GM04503 (cell line): ENCODE data around the gene CCDC106.

ENCODE experiments used
- DNase-seq: peaks from one replicate; pipeline ENCODE4 v3.0.0-alpha.2; 2012; ENCODE audit warnings: low read depth

Gene CCDC106

GRCh38 chr19:55647732-55648584 lies at the start of gene CCDC106:
Gene CCDC106 (plus strand): TSS chr19:55648212. CDS start chr19:55649047, 835 bp downstream.
- DNase-seq, result no peak

DNA sequence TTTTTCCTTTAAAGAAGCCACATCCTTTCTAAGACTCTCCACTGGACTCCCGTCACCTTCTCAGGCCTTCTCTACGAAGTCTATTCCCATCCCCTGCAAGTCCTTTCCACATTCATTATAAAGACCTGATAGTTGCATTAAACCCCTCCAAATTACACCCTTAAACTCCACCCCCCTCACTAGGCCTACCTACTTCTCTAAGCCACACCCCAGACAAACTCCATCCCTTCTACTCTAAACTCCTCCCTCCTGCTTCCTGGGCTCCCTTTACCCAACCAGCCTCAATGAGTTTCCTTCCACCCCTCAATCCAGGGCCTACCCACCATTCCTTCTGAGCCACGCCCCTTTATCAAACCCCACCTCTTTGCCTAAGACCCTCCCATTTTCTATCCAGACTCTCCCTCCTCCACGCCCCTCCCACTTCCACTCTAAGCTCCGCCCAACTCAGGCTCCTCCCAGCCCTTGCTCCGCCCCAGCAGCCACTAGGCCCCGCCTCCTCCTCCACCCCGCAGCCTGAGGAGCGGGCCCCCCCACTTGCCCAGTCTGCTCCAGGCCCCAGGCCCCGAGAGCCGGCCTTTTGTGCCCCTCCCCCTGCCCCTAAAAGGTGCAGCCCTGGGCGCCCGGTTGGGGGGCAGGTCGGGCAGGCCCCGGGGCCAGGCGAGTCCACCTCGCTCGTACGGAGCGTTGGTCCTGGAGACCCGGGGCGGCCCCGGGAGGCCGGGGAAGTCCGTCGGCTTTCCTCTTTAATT lies 49.1 kb upstream of the CCDC106 start:
- peak; percentile 65 for DNase-seq

DNA sequence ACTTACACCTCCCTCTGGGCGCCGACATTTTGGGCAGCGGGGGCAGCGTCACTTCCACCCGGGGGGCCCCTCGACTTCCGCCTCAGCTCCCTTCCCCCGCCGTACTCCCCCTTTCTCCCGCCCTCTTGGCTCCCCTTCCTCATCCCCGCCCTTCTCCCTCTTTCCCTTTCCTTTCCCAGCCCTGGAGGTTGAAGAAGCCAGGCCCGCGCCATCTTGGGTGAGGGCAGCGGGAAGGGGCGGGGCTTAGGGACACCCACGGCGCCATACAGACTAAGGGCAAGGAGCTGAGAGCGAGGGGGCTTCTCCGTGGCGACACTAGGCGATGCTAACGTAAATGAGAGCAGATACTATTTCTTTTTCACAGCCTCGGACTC lies 48.6 kb upstream of the CCDC106 start, which contains the start of gene FIZ1:
Gene FIZ1, minus strand, starts transcription at position 50 of the 374 bp plus-strand sequence. CDS start 1,652 bp downstream, outside the sequence.
- DNase-seq, result peak; percentile 92

- peak; percentile 80 for DNase-seq
Measured at GRCh38 chr19:55599842-55600661, 48.0 kb upstream of the CCDC106 start, which contains the start of gene ZNF524. Gene ZNF524 (plus strand): TSS chr19:55600288. CDS start chr19:55602113, 1,825 bp downstream.

- no peak for DNase-seq
Measured at GRCh38 chr19:55600662-55601028, 47.4 kb upstream of the CCDC106 start.

DNA sequence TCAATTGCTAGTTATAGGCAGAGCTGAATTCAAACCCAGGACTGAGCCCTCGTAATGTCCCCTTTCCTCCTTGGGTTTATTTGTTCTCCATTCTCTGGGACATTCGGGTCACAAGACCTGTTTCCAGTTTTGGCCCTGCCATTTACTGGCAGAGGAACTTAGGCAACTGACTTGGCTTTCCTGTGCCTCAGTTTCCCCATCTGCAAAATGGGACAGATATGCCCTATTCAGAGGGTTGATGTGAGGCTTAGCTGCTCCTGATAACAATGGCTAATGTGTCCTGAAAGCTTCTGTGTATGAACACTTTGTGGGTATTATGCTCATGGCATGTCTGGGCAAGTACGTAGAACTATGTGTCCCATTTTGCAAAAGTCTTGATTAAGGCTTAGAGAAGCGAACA lies 46.9 kb upstream of the CCDC106 start:
- no peak for DNase-seq

- DNase-seq, result no peak
Measured at GRCh38 chr19:55602104-55603001, 45.7 kb upstream of the CCDC106 start.

GRCh38 chr19:55603115-55603514 lies 44.9 kb upstream of the CCDC106 start:
- no peak for DNase-seq

GRCh38 chr19:55603581-55604292 lies 44.3 kb upstream of the CCDC106 start:
- DNase-seq, result no peak

DNA sequence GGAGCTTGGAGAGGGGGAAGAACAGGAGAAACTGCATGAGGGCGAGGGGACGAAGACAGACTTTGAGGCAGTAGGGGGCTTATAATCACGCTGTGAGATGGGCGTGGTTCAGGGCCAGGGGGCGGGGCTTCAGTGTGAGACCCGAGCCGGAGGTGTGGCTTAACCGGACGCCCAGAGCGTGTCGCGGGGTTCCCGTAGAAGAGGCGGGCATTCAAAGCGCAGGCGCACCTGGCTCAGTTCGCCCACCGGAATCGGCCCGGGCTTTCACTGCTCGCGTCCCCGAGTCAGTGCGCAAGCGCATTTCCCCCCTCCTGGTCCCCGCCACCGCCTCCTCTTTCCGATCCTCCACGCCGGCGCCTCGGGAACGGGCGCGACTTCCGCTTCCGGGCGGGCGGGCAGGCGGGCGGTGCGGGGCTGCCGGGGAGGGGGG lies 42.8 kb upstream of the CCDC106 start:
- peak; percentile 65 for DNase-seq

- peak; percentile 41 for DNase-seq
Measured at GRCh38 chr19:55605637-55606470, 42.2 kb upstream of the CCDC106 start, which contains the start of gene ZNF865. Gene ZNF865 (plus strand): TSS chr19:55605647. CDS start chr19:55613619, 7,972 bp downstream.

DNA sequence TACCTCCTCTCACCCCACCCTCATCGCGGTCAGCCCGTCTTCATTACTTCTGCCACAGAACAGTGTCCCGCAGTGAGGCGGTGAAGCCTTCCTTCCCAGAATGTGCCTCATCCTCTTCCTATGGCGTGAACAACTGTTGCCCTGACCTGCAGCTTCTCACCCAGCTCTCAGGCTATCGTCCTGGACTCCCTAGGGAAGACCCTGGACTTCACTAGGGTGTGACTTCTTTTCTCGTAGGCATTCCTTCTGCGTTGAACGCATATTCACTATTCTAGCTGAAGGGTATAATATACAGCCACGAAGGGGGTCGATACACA lies 41.6 kb upstream of the CCDC106 start:
- DNase-seq, result no peak

GRCh38 chr19:55606817-55607216 lies 41.2 kb upstream of the CCDC106 start:
- no peak for DNase-seq

- DNase-seq, result no peak
Measured at GRCh38 chr19:55609326-55609725, 38.7 kb upstream of the CCDC106 start.

DNA sequence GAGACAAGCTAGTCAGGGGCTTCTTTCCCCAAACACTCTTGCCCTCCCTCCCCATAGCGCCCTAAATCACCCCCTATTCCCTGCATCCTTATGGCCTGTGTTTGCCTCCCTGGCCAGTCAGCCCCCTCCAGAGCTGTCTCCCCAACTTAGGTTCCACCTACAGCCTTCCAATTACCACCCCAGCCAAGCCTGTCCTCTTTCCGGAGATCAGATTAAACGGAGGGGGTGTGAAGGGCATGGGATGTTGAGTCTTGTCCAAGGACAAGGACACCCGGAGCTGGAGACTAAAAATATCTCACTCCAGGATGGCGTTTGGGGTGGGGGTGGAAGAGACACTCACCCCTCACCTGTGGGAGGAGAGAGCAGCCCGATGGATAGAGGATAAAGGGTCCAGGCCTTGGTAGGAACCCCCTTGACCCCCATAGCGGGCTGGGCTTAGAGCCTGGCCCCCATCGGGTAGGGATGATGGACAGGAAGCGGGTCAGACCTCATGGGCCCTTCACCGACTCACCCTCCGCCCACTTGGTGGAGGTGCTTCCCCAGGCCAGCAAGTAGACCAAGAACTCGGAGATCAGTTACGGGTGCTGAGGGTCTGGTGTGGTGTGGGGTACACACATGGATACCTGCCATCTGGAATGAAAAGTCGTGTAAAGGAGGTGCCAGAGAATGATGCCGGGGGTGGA lies 36.6 kb upstream of the CCDC106 start:
- DNase-seq, result no peak

DNA sequence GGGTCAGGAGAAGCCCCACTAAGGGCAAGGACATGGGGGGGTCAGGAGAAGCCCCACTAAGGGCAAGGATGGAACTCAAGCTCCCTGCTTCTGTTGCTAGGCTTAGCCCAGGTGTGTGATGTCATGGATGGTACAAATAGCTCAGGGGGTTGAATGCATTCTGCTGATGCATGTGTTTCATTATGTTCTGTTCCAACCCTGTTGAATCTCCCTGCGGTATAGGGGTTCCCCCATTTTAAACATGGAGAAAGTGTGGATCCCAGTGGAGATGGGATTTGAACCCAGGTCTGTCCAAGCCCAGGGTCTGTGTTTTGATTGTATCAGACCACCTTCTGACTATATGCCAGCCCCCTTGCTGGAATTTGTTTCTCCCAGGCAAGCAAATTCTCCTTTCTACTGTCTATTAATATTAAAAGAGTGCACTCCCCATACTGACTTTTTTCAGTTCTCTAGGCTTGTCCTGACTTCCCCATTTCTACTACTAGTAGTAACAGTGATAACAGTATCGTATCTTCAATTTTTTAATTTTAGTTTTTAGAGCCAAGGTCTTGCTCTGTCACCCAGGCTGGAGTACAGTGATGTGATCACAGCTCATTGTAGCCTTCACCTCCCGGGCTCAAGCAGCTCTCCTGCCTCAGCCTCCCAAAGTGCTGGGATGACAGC lies 35.9 kb upstream of the CCDC106 start:
- no peak for DNase-seq

DNA sequence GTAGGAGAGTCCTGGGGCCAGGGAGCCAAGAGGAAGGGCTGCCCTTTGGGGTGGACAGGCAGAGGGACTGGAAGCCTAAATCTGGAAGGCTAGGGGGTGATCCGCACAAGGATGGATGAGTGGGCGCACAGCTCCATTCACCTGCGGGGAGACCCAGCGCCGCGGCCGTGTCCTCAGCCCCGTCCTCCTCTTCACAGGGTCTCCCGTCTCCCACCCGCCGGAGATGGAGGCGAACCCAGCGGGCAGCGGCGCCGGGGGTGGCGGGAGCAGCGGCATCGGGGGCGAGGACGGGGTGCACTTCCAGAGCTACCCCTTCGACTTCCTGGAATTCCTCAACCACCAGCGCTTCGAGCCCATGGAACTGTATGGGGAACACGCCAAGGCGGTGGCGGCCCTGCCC lies 34.6 kb upstream of the CCDC106 start:
- DNase-seq, result no peak

DNA sequence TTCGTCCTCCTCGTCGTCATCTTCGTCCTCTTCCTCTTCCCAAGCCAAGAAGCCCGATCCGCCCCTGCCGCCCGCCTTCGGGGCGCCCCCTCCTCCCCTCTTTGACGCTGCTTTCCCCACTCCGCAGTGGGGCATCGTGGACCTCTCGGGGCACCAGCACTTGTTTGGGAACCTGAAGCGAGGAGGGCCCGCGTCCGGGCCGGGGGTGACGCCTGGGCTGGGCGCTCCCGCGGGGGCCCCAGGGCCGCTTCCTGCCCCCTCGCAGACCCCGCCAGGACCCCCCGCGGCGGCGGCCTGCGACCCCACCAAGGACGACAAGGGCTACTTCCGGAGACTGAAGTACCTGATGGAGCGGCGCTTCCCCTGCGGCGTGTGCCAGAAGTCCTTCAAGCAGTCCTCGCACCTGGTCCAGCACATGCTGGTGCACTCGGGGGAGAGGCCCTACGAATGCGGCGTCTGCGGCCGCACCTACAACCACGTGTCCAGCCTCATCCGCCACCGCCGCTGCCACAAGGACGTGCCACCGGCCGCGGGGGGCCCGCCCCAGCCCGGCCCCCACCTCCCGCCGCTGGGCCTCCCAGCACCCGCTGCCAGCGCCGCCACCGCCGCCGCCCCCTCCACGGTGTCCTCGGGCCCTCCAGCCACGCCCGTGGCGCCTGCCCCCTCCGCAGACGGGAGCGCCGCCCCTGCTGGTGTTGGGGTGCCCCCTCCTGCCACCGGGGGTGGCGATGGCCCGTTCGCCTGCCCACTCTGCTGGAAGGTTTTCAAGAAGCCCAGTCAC lies 33.9 kb upstream of the CCDC106 start:
- no peak for DNase-seq
